H1 (cell line): ENCODE data around the gene PIAS2. TPM values are rescaled to one million over a fixed set of nuclear protein-coding genes. Genes with fewer than 3 reads are reported as not detected.

Experiments used
- CTCF ChIA-PET: fragments of 300-600 bp; sonication (Branson Sonifier 250); formaldehyde crosslinking; loops from one replicate; lab custom pipeline; 2021; ENCODE audit not compliant: partially characterized antibody; lab: Charles Lee
- POLR2A ChIA-PET: fragments of 300-600 bp; sonication (Branson Sonifier 250); formaldehyde crosslinking; loops from one replicate; lab custom pipeline; 2021; ENCODE audit warnings: inconsistent platforms; ENCODE audit not compliant: partially characterized antibody; lab: Charles Lee
- DNase-seq, 2 experiments: peaks; one replicate each; pipeline versions ENCODE4 v3.0.0 to v3.0.0-alpha.2; 2010 to 2022; ENCODE audit warnings: low spot score in 2 of 2, low read depth in 1 of 2, mixed read lengths in 1 of 2
- FAIRE-seq: peaks from 2 replicates; lab custom pipeline; 2011; peaks lifted over from hg19 to GRCh38; lab: Jason Lieb, UNC
- H2AFZ ChIP-seq: 2 replicates; pipeline ENCODE4 v1.8.1; 2012; ENCODE audit warnings: low read length, inconsistent platforms
- H2AK5ac ChIP-seq: 2 replicates; pipeline ENCODE4 v1.6.1; 2013; ENCODE audit warnings: low read depth, low read length
- H2BK120ac ChIP-seq: replicated peaks from 2 replicates; pipeline ENCODE3; 2013; ENCODE audit warnings: low read depth, low read length, inconsistent platforms
- H2BK12ac ChIP-seq: 2 replicates; pipeline ENCODE4 v1.6.1; 2013; ENCODE audit warnings: low read depth, low read length
- H2BK15ac ChIP-seq: 2 replicates; pipeline ENCODE4 v1.6.1; 2013; ENCODE audit warnings: low read length
- H2BK20ac ChIP-seq: 2 replicates; pipeline ENCODE4 v1.6.1; 2013; ENCODE audit warnings: low read length
- H2BK5ac ChIP-seq: 2 replicates; pipeline ENCODE4 v1.6.1; 2013; ENCODE audit warnings: low read depth, low read length
- H3K14ac ChIP-seq: 2 replicates; pipeline ENCODE4 v1.6.1; 2013; ENCODE audit warnings: inconsistent platforms; ENCODE audit not compliant: insufficient read length
- H3K18ac ChIP-seq: 2 replicates; pipeline ENCODE4 v1.6.1; 2013; ENCODE audit warnings: low read length; ENCODE audit errors: extremely low read depth
- H3K23ac ChIP-seq: 2 replicates; pipeline ENCODE4 v1.6.1; 2013; ENCODE audit warnings: inconsistent platforms; ENCODE audit not compliant: insufficient read length
- H3K23me2 ChIP-seq: 2 replicates; pipeline ENCODE4 v1.6.1; 2013; ENCODE audit warnings: low read depth, low read length
- H3K27ac ChIP-seq: 2 replicates; pipeline ENCODE4 v1.6.1; 2011; ENCODE audit warnings: low read depth, low read length, inconsistent platforms
- H3K27me3 ChIP-seq, 4 experiments: replicated peaks in 1 of 4; 1 replicate in 1 of 4; 2 replicates in 3 of 4; pipeline versions ENCODE4 v1.6.1 to v1.8.1; 2011 to 2013; ENCODE audit warnings: low read length in 3 of 4, mild to moderate bottlenecking in 3 of 4, inconsistent platforms in 2 of 4, mixed read lengths in 2 of 4, moderate library complexity in 1 of 4; ENCODE audit not compliant: control insufficient read depth in 3 of 4, insufficient read depth in 3 of 4; ENCODE audit errors: extremely low read depth in 1 of 4
- H3K36me3 ChIP-seq, 4 experiments: 2 replicates each; pipeline versions ENCODE4 v1.6.1 to v1.8.1; 2011 to 2013; ENCODE audit warnings: mild to moderate bottlenecking in 4 of 4, low read length in 3 of 4, moderate library complexity in 2 of 4, control low read depth in 1 of 4, inconsistent platforms in 1 of 4; ENCODE audit not compliant: insufficient read depth in 4 of 4, control insufficient read depth in 2 of 4
- H3K4ac ChIP-seq: replicated peaks from 2 replicates; pipeline ENCODE3; 2013; ENCODE audit warnings: low read length, low read depth, mixed read lengths, inconsistent platforms; ENCODE audit not compliant: insufficient read length
- H3K4me1 ChIP-seq, 4 experiments: replicated peaks in 1 of 4; 1 replicate in 1 of 4; 2 replicates in 3 of 4; pipeline versions ENCODE4 v1.6.1 to v1.8.1; 2011 to 2013; ENCODE audit warnings: low read length in 3 of 4, inconsistent platforms in 2 of 4, mixed read lengths in 1 of 4; ENCODE audit not compliant: insufficient read depth in 4 of 4, control insufficient read depth in 3 of 4
- H3K4me2 ChIP-seq, 2 experiments: 2 replicates each; pipeline versions ENCODE4 v1.6.1 to v1.8.1; 2011 to 2013; ENCODE audit warnings: low read depth in 2 of 2, low read length in 2 of 2, control low read depth in 1 of 2, inconsistent platforms in 1 of 2, mild to moderate bottlenecking in 1 of 2; ENCODE audit not compliant: insufficient read depth in 1 of 2
- H3K4me3 ChIP-seq, 4 experiments: fragments of 200-600, 300-600 bp in 1 of 4; sonication (generic), shearing (Covaris generic), sonication (Bioruptor Twin) in 1 of 4; 2 replicates each; pipeline versions ENCODE4 v1.5.1 to v1.8.1; 2011 to 2016; ENCODE audit warnings: low read length in 4 of 4, low read depth in 3 of 4, control low read depth in 2 of 4, inconsistent platforms in 2 of 4, mild to moderate bottlenecking in 2 of 4, mixed read lengths in 1 of 4, moderate library complexity in 1 of 4; ENCODE audit not compliant: insufficient read depth in 2 of 4; ENCODE audit errors: extremely low read depth in 1 of 4
- H3K56ac ChIP-seq: replicated peaks from 2 replicates; pipeline ENCODE3; 2013; ENCODE audit warnings: low read depth, mild to moderate bottlenecking, mixed read lengths, low read length, inconsistent platforms; ENCODE audit not compliant: insufficient read length
- H3K79me1 ChIP-seq: 2 replicates; pipeline ENCODE4 v1.6.1; 2013; ENCODE audit warnings: low read depth, low read length, control low read depth
- H3K79me2 ChIP-seq, 2 experiments: 2 replicates each; pipeline versions ENCODE4 v1.6.1 to v1.8.1; 2012 to 2013; ENCODE audit warnings: low read length in 2 of 2, mild to moderate bottlenecking in 2 of 2, inconsistent platforms in 1 of 2; ENCODE audit not compliant: insufficient read depth in 2 of 2, control insufficient read depth in 1 of 2
- H3K9ac ChIP-seq, 4 experiments: replicated peaks in 1 of 4; 1 replicate in 1 of 4; 2 replicates in 3 of 4; pipeline versions ENCODE4 v1.6.1 to v1.8.1; 2011 to 2013; ENCODE audit warnings: low read depth in 3 of 4, low read length in 3 of 4, control low read depth in 2 of 4, mild to moderate bottlenecking in 2 of 4, moderate library complexity in 2 of 4, inconsistent platforms in 1 of 4; ENCODE audit errors: extremely low read depth in 1 of 4
- H3K9me3 ChIP-seq, 2 experiments: 2 replicates each; pipeline versions ENCODE4 v1.6.1 to v1.8.1; 2012 to 2013; ENCODE audit warnings: mild to moderate bottlenecking in 2 of 2, moderate library complexity in 2 of 2, control low read depth in 1 of 2, inconsistent platforms in 1 of 2, low read depth in 1 of 2, low read length in 1 of 2, mixed read lengths in 1 of 2; ENCODE audit not compliant: insufficient read depth in 2 of 2
- H4K20me1 ChIP-seq, 2 experiments: replicated peaks in 1 of 2; 2 replicates each; pipeline versions ENCODE3 to v1.8.1; 2011 to 2013; ENCODE audit warnings: inconsistent platforms in 2 of 2, low read length in 2 of 2, mild to moderate bottlenecking in 1 of 2; ENCODE audit not compliant: insufficient read depth in 2 of 2, control insufficient read depth in 1 of 2
- H4K5ac ChIP-seq: 2 replicates; pipeline ENCODE4 v1.6.1; 2013; ENCODE audit warnings: low read length, low read depth, mixed read lengths, inconsistent platforms; ENCODE audit not compliant: insufficient read length
- H4K8ac ChIP-seq: 2 replicates; pipeline ENCODE4 v1.8.0; 2013; ENCODE audit warnings: mild to moderate bottlenecking, moderate library complexity, low read length, inconsistent platforms; ENCODE audit not compliant: insufficient read depth; ENCODE audit errors: extremely low read depth
- H4K91ac ChIP-seq: replicated peaks from 2 replicates; pipeline ENCODE3; 2013; ENCODE audit warnings: low read length, mixed read lengths, inconsistent platforms; ENCODE audit not compliant: insufficient read length
- ASH2L ChIP-seq: fragments of 200-600, 300-600 bp; sonication (generic); IDR thresholded peaks from one replicate; pipeline ENCODE4 v1.7.1; 2017; ENCODE audit warnings: low read length
- CEBPB ChIP-seq: IDR thresholded peaks from 2 replicates; pipeline ENCODE4 v1.6.1; 2012; ENCODE audit warnings: low read depth, low read length
- EGR1 ChIP-seq: IDR thresholded peaks from 2 replicates; pipeline ENCODE4 v1.6.1; 2011; ENCODE audit warnings: low read depth, low read length, borderline replicate concordance
- HDAC6 ChIP-seq: IDR thresholded peaks from one replicate; pipeline ENCODE4 v1.7.1; 2012; ENCODE audit warnings: low read depth, mild to moderate bottlenecking, inconsistent platforms, low read length, moderate library complexity
- JUND ChIP-seq: IDR thresholded peaks from 2 replicates; pipeline ENCODE4 v1.6.1; 2011; ENCODE audit warnings: mild to moderate bottlenecking, improper control_type of control experiment, low read length
- NANOG ChIP-seq: IDR thresholded peaks from 2 replicates; pipeline ENCODE4 v1.6.1; 2011; ENCODE audit warnings: low read length, low read depth, mild to moderate bottlenecking, inconsistent platforms; ENCODE audit not compliant: insufficient read depth, poor library complexity, severe bottlenecking
- RAD21 ChIP-seq, 2 experiments: IDR thresholded peaks in 1 of 2; conservative IDR thresholded peaks in 1 of 2; 2 replicates each; pipeline ENCODE4 v1.6.1; 2011; ENCODE audit warnings: low read depth in 2 of 2, low read length in 2 of 2, improper control_type of control experiment in 1 of 2, inconsistent platforms in 1 of 2, mild to moderate bottlenecking in 1 of 2, moderate library complexity in 1 of 2
- SIN3A ChIP-seq, 2 experiments: IDR thresholded peaks in 1 of 2; conservative IDR thresholded peaks in 1 of 2; 2 replicates each; pipeline ENCODE4 v1.6.1; 2011 to 2012; ENCODE audit warnings: low read length in 2 of 2, improper control_type of control experiment in 1 of 2, low read depth in 1 of 2, mild to moderate bottlenecking in 1 of 2
- TBP ChIP-seq: IDR thresholded peaks from 2 replicates; pipeline ENCODE4 v1.6.1; 2011; ENCODE audit warnings: low read depth, low read length, improper control_type of control experiment
- TEAD4 ChIP-seq: IDR thresholded peaks from 2 replicates; pipeline ENCODE4 v1.6.1; 2012; ENCODE audit warnings: low read depth, low read length, inconsistent platforms, mixed read lengths
- WGBS, 2 experiments: shearing (Covaris generic) in 1 of 2; methylation state at CpG; one replicate each; pipeline versions ENCODE4 v1.1.6 to v1.1.7; 2013 to 2015; ENCODE audit warnings: low lambda C conversion rate in 2 of 2, mixed read lengths in 2 of 2, inconsistent platforms in 1 of 2, low coverage in 1 of 2, missing lambda C conversion rate in 1 of 2; ENCODE audit not compliant: insufficient replicate concordance in 2 of 2, insufficient coverage in 1 of 2, insufficient read length in 1 of 2; ENCODE audit errors: extremely low coverage in 1 of 2, missing lambda C conversion rate in 1 of 2; 5-methylcytosine and 5-hydroxymethylcytosine counted together
- polyA plus RNA-seq, 7 experiments: library from polyadenylated mRNA; depleted of rRNA in 3 of 7; stranded (reverse) in 5 of 7; unstranded in 2 of 7; fragments of >200 nt in 5 of 7; fragments of 200-250 nt in 2 of 7; gene quantifications; 1 replicate in 5 of 7; 2 replicates in 1 of 7; 4 replicates in 1 of 7; pipeline versions ENCODE4 v1.2.1 to v1.2.3, GENCODE V29; 2011 to 2013; ENCODE audit warnings: missing spikeins in 2 of 7, mixed read lengths in 2 of 7
- total RNA-seq: library from RNA; stranded (reverse); fragmentation: NEBNext Ultra II Directional; extraction: Animal tissue kit (Norgen Biotek cat#: 25700); gene quantifications from 2 replicates; pipeline ENCODE4 v1.2.1, GENCODE V29; 2021

PIAS2 gene
- total and polyA plus RNA-seq, 2 of the 8 experiments (the other 6 are each of a cell fraction or from before 2014, with no cell fraction given), result 20.1 to 53.9 TPM

GRCh38 chr18:46953195-46953594, 35.9 kb upstream of the PIAS2 start:
- Histone ChIP-seq H3K9me3 (no peaks in the 10 kb centered on the region), H3K14ac (no peak overlapping the region), H2AFZ (no peak overlapping the region), H3K4ac (no peak overlapping the region), H2AK5ac (no peak overlapping the region), H2BK12ac (no peak overlapping the region), H2BK5ac (no peak overlapping the region), H3K18ac (no peak overlapping the region), H3K79me2 (no peaks in the 10 kb centered on the region), H4K91ac (no peak overlapping the region), H4K8ac (0 out of 2 replicates have a peak overlapping the region, but pooled peaks have one; percentile 14)
- no peak for DNase-seq
- 92% methylated on average over 5 of the region's 5 CpGs; no CpG with 5 or more reads in 1 of the 2 experiments for WGBS, 2 experiments
- TF ChIP-seq ASH2L, result no peak
- no peak for TF ChIP-seq EGR1
- no peak for TF ChIP-seq NANOG
- TF ChIP-seq TEAD4, result no peak
- no peak for TF ChIP-seq SIN3A (conservative IDR thresholded peaks at IDR 0.05 in 1 of 2, IDR thresholded peaks at IDR 0.05 in 1 of 2; ENCODE audit: low read depth in 1 of 2, low read length in 2 of 2)
- no peak for TF ChIP-seq HDAC6
- TF ChIP-seq RAD21 (IDR thresholded peaks at IDR 0.05 in 1 of 2, conservative IDR thresholded peaks at IDR 0.05 in 1 of 2; ENCODE audit: low read depth in 2 of 2, low read length in 2 of 2), result no peak
- TF ChIP-seq CEBPB, result no peak
- TF ChIP-seq JUND, result no peak
- no peak for TF ChIP-seq TBP
- TF ChIP-seq, all 59 proteins: peak for 0
- no peak overlapping the region for H3K23ac ChIP-seq
- no peak overlapping the region for H3K9ac ChIP-seq
- no peak overlapping the region for H4K5ac ChIP-seq
- H3K36me3 ChIP-seq, result no peaks in the 10 kb centered on the region
- H3K27me3 ChIP-seq, result no peaks in the 10 kb centered on the region
- no peak overlapping the region for H3K27ac ChIP-seq
- no peak for FAIRE-seq
- no peaks in the 10 kb centered on the region for H3K4me1 ChIP-seq
- POLR2A ChIA-PET, result no interaction called here
- no peak overlapping the region for H3K4me3 ChIP-seq
- no peaks in the 10 kb centered on the region for H3K23me2 ChIP-seq
- no peaks in the 10 kb centered on the region for H4K20me1 ChIP-seq
- no peak overlapping the region for H3K4me2 ChIP-seq
- CTCF ChIA-PET, result no interaction called here
- H2BK120ac ChIP-seq, result no peak overlapping the region
- H3K79me1 ChIP-seq, result no peaks in the 10 kb centered on the region
- no peak overlapping the region for H2BK15ac ChIP-seq
- no peak overlapping the region for H2BK20ac ChIP-seq
- H3K56ac ChIP-seq, result no peak overlapping the region
